Gastrocnemius medialis (tissue), 4 donors: ENCODE data around the gene DBF4B. TPM values are rescaled to one million over a fixed set of nuclear protein-coding genes. Genes with fewer than 3 reads are reported as not detected.

Source experiments
- ATAC-seq, 2 donors: fragments of 150-250 bp; one replicate each; pipeline ENCODE4 v1.9.1; 2016
- DNase-seq, 2 donors: peaks; one replicate each; pipeline ENCODE4 v3.0.0-alpha.2; 2019
- H3K27ac ChIP-seq, 4 donors: fragments of 200-600 bp; sonication (generic); 1 replicate in 1 of 4; 2 replicates in 3 of 4; pipeline ENCODE4 v1.5.1; 2016 to 2018; ENCODE audit warnings: mild to moderate bottlenecking in 2 of 4, moderate library complexity in 1 of 4
- H3K27me3 ChIP-seq, 3 donors: fragments of 200-600 bp; sonication (generic) in 2 of 3; 1 replicate in 1 of 3; 2 replicates in 2 of 3; pipeline versions ENCODE4 v1.5.1 to v1.6.0; 2016 to 2019; ENCODE audit warnings: mild to moderate bottlenecking in 1 of 3, moderate library complexity in 1 of 3
- H3K36me3 ChIP-seq, 2 donors: fragments of 200-600 bp; sonication (generic) in 1 of 2; one replicate each; pipeline ENCODE4 v1.5.1; 2017 to 2018
- H3K4me1 ChIP-seq, 2 donors: fragments of 200-600 bp; sonication (generic) in 1 of 2; one replicate each; pipeline ENCODE4 v1.5.1; 2016 to 2017; ENCODE audit warnings: mild to moderate bottlenecking in 2 of 2
- H3K4me3 ChIP-seq, 4 donors: fragments of 200-600 bp; sonication (generic) in 3 of 4; 1 replicate in 1 of 4; 2 replicates in 3 of 4; pipeline ENCODE4 v1.5.1; 2016 to 2019; ENCODE audit warnings: mild to moderate bottlenecking in 2 of 4
- H3K9me3 ChIP-seq, 3 donors: fragments of 200-600 bp; sonication (generic) in 2 of 3; 1 replicate in 1 of 3; 2 replicates in 2 of 3; pipeline ENCODE4 v1.5.1; 2016 to 2019
- POLR2A ChIP-seq, 2 donors: fragments of 450-650 bp; IDR thresholded peaks; one replicate each; pipeline ENCODE4 v1.6.1; 2017; ENCODE audit warnings: antibody characterized with exemption in 2 of 2, mild to moderate bottlenecking in 2 of 2, moderate library complexity in 2 of 2
- in situ Hi-C, 4 donors: fragments of 200-750 bp; cut with MboI; loops; one replicate each; pipeline versions ENCODE4 v1.15.0 to v1.8.0; 2017; ENCODE audit warnings: low sequenced_read_pairs in 4 of 4
- intact Hi-C: fragments of 100-400 bp; cut with DNase I; formaldehyde crosslinking; loops from one replicate; pipeline ENCODE4 v1.15.1; 2023; ENCODE audit warnings: low total_unique reads
- total RNA-seq, 4 donors: library from RNA; depleted of rRNA; stranded (reverse); fragments of >200 nt; gene quantifications; one replicate each; pipeline versions ENCODE4 v1.1.0 to v1.2.3, GENCODE V29; 2016
- TF ChIP-seq, protein P1 (sequence below), 5 experiments: fragments of 450-650 bp in 3 of 5; fragments of 200-600 bp in 2 of 5; sonication (generic) in 2 of 5; IDR thresholded peaks in 4 of 5; conservative IDR thresholded peaks in 1 of 5; 1 replicate in 4 of 5; 2 replicates in 1 of 5; pipeline ENCODE4 v1.5.1; 2016 to 2019; ENCODE audit warnings: antibody characterized with exemption in 5 of 5, mild to moderate bottlenecking in 3 of 5, moderate library complexity in 3 of 5

The DBF4B gene
- total RNA-seq, 4 donors from 2014 or later = 0.63 to 2.9 (median 1.7) TPM

GRCh38 chr17:44733753-44734152, 25.3 kb downstream of the DBF4B start:
- in situ Hi-C loops = no loop called here
- H3K9me3 ChIP-seq = no peaks in the 10 kb centered on the region
- intact Hi-C loops = no loop called here
- H3K27me3 ChIP-seq = no peaks in the 10 kb centered on the region
- H3K36me3 ChIP-seq = peaks cover 0 to 8% of the 10 kb centered on the region in 2 donors
- ATAC-seq = no peak
- H3K27ac ChIP-seq = no peak overlapping the region
- H3K4me1 ChIP-seq = no peaks in the 10 kb centered on the region
- DNase-seq = no peak
- no peak for TF ChIP-seq POLR2A (IDR thresholded peaks at IDR 0.05)
- TF ChIP-seq, protein P1, sequence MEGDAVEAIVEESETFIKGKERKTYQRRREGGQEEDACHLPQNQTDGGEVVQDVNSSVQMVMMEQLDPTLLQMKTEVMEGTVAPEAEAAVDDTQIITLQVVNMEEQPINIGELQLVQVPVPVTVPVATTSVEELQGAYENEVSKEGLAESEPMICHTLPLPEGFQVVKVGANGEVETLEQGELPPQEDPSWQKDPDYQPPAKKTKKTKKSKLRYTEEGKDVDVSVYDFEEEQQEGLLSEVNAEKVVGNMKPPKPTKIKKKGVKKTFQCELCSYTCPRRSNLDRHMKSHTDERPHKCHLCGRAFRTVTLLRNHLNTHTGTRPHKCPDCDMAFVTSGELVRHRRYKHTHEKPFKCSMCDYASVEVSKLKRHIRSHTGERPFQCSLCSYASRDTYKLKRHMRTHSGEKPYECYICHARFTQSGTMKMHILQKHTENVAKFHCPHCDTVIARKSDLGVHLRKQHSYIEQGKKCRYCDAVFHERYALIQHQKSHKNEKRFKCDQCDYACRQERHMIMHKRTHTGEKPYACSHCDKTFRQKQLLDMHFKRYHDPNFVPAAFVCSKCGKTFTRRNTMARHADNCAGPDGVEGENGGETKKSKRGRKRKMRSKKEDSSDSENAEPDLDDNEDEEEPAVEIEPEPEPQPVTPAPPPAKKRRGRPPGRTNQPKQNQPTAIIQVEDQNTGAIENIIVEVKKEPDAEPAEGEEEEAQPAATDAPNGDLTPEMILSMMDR (IDR thresholded peaks at IDR 0.05 in 4 of 5, conservative IDR thresholded peaks at IDR 0.05 in 1 of 5) = no peak
- H3K4me3 ChIP-seq = no peak overlapping the region

DNA sequence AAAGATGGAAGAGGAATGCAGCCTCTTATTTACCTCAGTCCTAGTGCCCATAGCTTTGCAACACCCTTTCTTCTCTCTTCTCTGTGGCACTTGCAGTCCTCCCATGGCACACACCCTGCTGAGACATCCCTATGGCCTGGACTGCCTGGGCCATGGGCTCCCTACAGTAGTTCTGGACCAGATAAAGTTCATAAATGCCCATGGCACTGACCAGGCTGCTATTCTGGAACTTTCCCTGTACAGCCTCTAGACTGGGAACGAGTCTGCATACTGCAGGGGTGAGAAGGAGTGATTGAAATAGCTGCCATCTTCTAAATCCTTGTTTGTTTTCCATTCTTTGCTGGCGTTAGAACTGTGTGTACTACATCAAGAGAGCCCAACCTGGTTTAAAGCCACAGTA, 25.8 kb downstream of the DBF4B start:
- ATAC-seq (peak in 1 of 2 donors; percentile 33), DNase-seq (no peak)
- Histone ChIP-seq H3K9me3 (no peaks in the 10 kb centered on the region), H3K4me3 (no peak overlapping the region), H3K27ac (no peak overlapping the region), H3K27me3 (no peaks in the 10 kb centered on the region), H3K36me3 (peaks cover 0 to 8% of the 10 kb centered on the region in 2 donors), H3K4me1 (no peaks in the 10 kb centered on the region)
- no peak for TF ChIP-seq POLR2A (IDR thresholded peaks at IDR 0.05)
- TF ChIP-seq, protein P1 (IDR thresholded peaks at IDR 0.05 in 4 of 5, conservative IDR thresholded peaks at IDR 0.05 in 1 of 5) = no peak
- intact Hi-C loops (no loop called here), in situ Hi-C loops (no loop called here)

DNA sequence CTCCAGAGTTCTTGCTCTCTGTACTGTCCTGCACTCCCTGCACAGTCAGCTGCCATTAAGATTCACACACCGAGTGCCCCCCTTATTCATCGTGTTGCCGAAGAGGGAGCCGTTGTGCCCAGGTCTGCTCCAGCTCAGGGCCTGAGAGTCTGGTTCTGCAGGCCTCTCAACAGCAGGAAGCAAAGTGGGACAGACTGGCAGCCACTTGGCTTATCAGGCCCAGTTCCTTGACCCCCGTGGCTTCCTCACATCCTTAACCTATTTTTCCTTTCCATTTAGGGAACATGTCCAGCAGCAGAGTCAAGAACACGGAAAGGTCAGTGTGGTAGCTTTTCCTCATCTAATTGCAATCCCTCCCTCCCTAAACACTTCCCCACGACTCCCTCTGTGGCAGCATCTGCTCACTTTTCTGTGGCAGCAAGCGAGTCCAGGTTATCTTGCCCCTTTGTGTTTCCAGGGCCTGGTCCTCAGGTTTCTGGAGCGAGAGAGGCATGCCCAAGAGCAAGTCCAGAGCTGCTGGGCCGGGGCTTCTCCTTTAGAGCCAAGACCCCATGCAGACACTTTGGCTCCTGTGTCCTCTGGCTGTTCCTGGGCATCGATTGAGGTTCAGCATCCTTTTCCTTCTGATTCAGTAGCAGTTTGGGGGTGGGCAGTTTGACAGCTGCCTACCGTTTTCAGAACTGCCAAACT, 28.2 kb downstream of the DBF4B start:
- DNase-seq (no peak), ATAC-seq (no peak)
- H3K36me3 ChIP-seq = no peaks in the 10 kb centered on the region
- H3K4me1 ChIP-seq = no peaks in the 10 kb centered on the region
- intact Hi-C loops (no loop called here), in situ Hi-C loops (no loop called here)
- H3K4me3 ChIP-seq = no peak overlapping the region
- H3K9me3 ChIP-seq = no peaks in the 10 kb centered on the region
- H3K27me3 ChIP-seq = no peaks in the 10 kb centered on the region
- H3K27ac ChIP-seq = no peak overlapping the region
- TF ChIP-seq POLR2A (IDR thresholded peaks at IDR 0.05) = no peak
- TF ChIP-seq, protein P1 (IDR thresholded peaks at IDR 0.05 in 4 of 5, conservative IDR thresholded peaks at IDR 0.05 in 1 of 5) = no peak

- no peak for DNase-seq
- no peaks in the 10 kb centered on the region for H3K36me3 ChIP-seq
These were observed 29.9 kb downstream of the DBF4B start for GRCh38 chr17:44738214-44738906.

More at GRCh38 chr17:44738214-44738906, 29.9 kb downstream of the DBF4B start:
- Histone ChIP-seq H3K27ac (no peak overlapping the region), H3K9me3 (no peaks in the 10 kb centered on the region), H3K4me3 (no peak overlapping the region), H3K27me3 (no peaks in the 10 kb centered on the region), H3K4me1 (no peaks in the 10 kb centered on the region)
- ATAC-seq = no peak
- TF ChIP-seq, protein P1 (IDR thresholded peaks at IDR 0.05 in 4 of 5, conservative IDR thresholded peaks at IDR 0.05 in 1 of 5) = no peak
- no peak for TF ChIP-seq POLR2A (IDR thresholded peaks at IDR 0.05)
- in situ Hi-C loops = no loop called here
- intact Hi-C loops = no loop called here
